DND-41 (cell line): ENCODE measurements around the gene KRT9.
"Not testable (repeated sequence)": the region's sequence is repeated elsewhere in the genome, so short reads cannot be mapped to it uniquely, and the experiment has no call there.

Experiments used
- ATAC-seq: fragments of 200-7000 bp; cut with Tn5 transposase; 3 replicates; pipeline ENCODE4 v1.9.1; 2021; ENCODE audit warnings: low read depth; ENCODE audit not compliant: insufficient read depth
- DNase-seq: peaks from one replicate; pipeline ENCODE4 v3.0.0-alpha.2; 2020
- H2AFZ ChIP-seq: 2 replicates; pipeline ENCODE4 v1.6.0; 2012; ENCODE audit warnings: low read depth, low read length
- H3K27ac ChIP-seq: 2 replicates; pipeline ENCODE4 v1.5.1; 2012; ENCODE audit warnings: low read length, inconsistent platforms
- H3K27me3 ChIP-seq: fragments of 200-600 bp; sonication (generic); 2 replicates; pipeline ENCODE4 v1.6.0; 2012; ENCODE audit warnings: low read length, mild to moderate bottlenecking, inconsistent platforms; ENCODE audit not compliant: insufficient read depth, poor library complexity
- H3K36me3 ChIP-seq: 2 replicates; pipeline ENCODE4 v1.5.1; 2012; ENCODE audit warnings: low read length, inconsistent platforms; ENCODE audit not compliant: insufficient read depth
- H3K4me1 ChIP-seq: 2 replicates; pipeline ENCODE4 v1.5.1; 2012; ENCODE audit warnings: mild to moderate bottlenecking, low read length; ENCODE audit not compliant: insufficient read depth
- H3K4me2 ChIP-seq: 2 replicates; pipeline ENCODE4 v1.6.0; 2012; ENCODE audit warnings: mild to moderate bottlenecking, moderate library complexity, low read length, inconsistent platforms; ENCODE audit not compliant: insufficient read depth
- H3K4me3 ChIP-seq, 2 experiments: fragments of 200-600 bp in 1 of 2; shearing (Covaris generic) in 1 of 2; 2 replicates each; pipeline ENCODE4 v1.5.1; 2012 to 2016; ENCODE audit warnings: inconsistent platforms in 2 of 2, low read length in 2 of 2, mild to moderate bottlenecking in 2 of 2, low read depth in 1 of 2, moderate library complexity in 1 of 2
- H3K79me2 ChIP-seq: 2 replicates; pipeline ENCODE4 v1.6.0; 2012; ENCODE audit warnings: low read length, inconsistent platforms; ENCODE audit not compliant: insufficient read depth
- H3K9ac ChIP-seq: 2 replicates; pipeline ENCODE4 v1.6.0; 2012; ENCODE audit warnings: low read depth, mild to moderate bottlenecking, inconsistent platforms, low read length, moderate library complexity
- H3K9me3 ChIP-seq: 2 replicates; pipeline ENCODE4 v1.5.1; 2012; ENCODE audit warnings: low read length, moderate library complexity, mild to moderate bottlenecking, inconsistent platforms; ENCODE audit not compliant: insufficient read depth, severe bottlenecking
- H4K20me1 ChIP-seq: 2 replicates; pipeline ENCODE4 v1.6.0; 2012; ENCODE audit warnings: low read length; ENCODE audit not compliant: insufficient read depth
- CTCF ChIP-seq: IDR thresholded peaks from 2 replicates; pipeline ENCODE4 v1.5.1; 2012; ENCODE audit warnings: borderline replicate concordance, low read length, moderate library complexity, mild to moderate bottlenecking; ENCODE audit not compliant: poor library complexity, severe bottlenecking; ENCODE audit errors: extremely low read depth
- EZH2 ChIP-seq: IDR thresholded peaks from 3 replicates; pipeline ENCODE4 v1.6.1; 2012; ENCODE audit warnings: borderline replicate concordance, low read depth, mild to moderate bottlenecking, moderate library complexity, low read length, inconsistent platforms; ENCODE audit not compliant: severe bottlenecking

The KRT9 gene

GRCh38 chr17:41588126-41588810, 16.4 kb upstream of the KRT9 start:
- H3K27me3 ChIP-seq, result peaks cover 4% of the 10 kb centered on the region
- TF ChIP-seq CTCF (no peak), EZH2 (no peak)
- H3K9me3 ChIP-seq, result no peaks in the 10 kb centered on the region
- no peaks in the 10 kb centered on the region for H3K36me3 ChIP-seq
- no peaks in the 10 kb centered on the region for H3K79me2 ChIP-seq
- no peak overlapping the region for H3K9ac ChIP-seq
- H3K4me1 ChIP-seq, result no peaks in the 10 kb centered on the region
- ATAC-seq (no peak), DNase-seq (no peak)
- no peak overlapping the region for H2AFZ ChIP-seq
- H3K4me2 ChIP-seq, result no peak overlapping the region
- H3K4me3 ChIP-seq, result no peak overlapping the region
- no peak overlapping the region for H3K27ac ChIP-seq
- H4K20me1 ChIP-seq, result no peaks in the 10 kb centered on the region

GRCh38 chr17:41586863-41587495, 15.1 kb upstream of the KRT9 start, which contains the start of gene KRT14:
KRT14 (minus strand) TSS chr17:41586895; CDS start chr17:41586834, 61 bp downstream.
- Histone ChIP-seq H3K27ac (no peak within 1 kb of the TSS), H3K27me3 (no peaks in the 10 kb centered on the region)
- ATAC-seq, result no peak

GRCh38 chr17:41585301-41586056, 13.6 kb upstream of the KRT9 start:
- peaks cover 2% of the 10 kb centered on the region for H3K27me3 ChIP-seq
- no peak overlapping the region for H2AFZ ChIP-seq
- H3K36me3 ChIP-seq, result no peaks in the 10 kb centered on the region
- H3K9ac ChIP-seq, result no peak overlapping the region
- H3K4me2 ChIP-seq, result no peak overlapping the region
- H3K4me3 ChIP-seq, result no peak overlapping the region
- no peak for TF ChIP-seq EZH2
- DNase-seq, result no peak
- no peaks in the 10 kb centered on the region for H3K79me2 ChIP-seq
- no peaks in the 10 kb centered on the region for H3K4me1 ChIP-seq
- H3K9me3 ChIP-seq, result no peaks in the 10 kb centered on the region
- 0 out of 2 replicates have a peak, but pooled peaks cover 3% of the 10 kb centered on the region for H4K20me1 ChIP-seq
- no peak overlapping the region for H3K27ac ChIP-seq
- ATAC-seq, result no peak

More at GRCh38 chr17:41586863-41587495, 15.1 kb upstream of the KRT9 start, which contains the start of gene KRT14:
- Histone ChIP-seq H3K9me3 (no peaks in the 10 kb centered on the region), H3K79me2 (no peaks in the 10 kb centered on the region), H3K36me3 (no peaks in the 10 kb centered on the region), H2AFZ (no peak within 1 kb of the TSS), H3K4me3 (no peak within 1 kb of the TSS), H3K4me1 (no peaks in the 10 kb centered on the region), H3K4me2 (no peak within 1 kb of the TSS), H4K20me1 (no peaks in the 10 kb centered on the region), H3K9ac (no peak within 1 kb of the TSS)
- no peak for DNase-seq
- no peak for TF ChIP-seq EZH2
- TF ChIP-seq CTCF, result no peak

- not testable (repeated sequence) for DNase-seq, H2AFZ ChIP-seq, H3K79me2 ChIP-seq, H3K27ac ChIP-seq, H4K20me1 ChIP-seq, H3K4me1 ChIP-seq, H3K4me3 ChIP-seq, H3K4me2 ChIP-seq, H3K36me3 ChIP-seq, ATAC-seq, H3K9me3 ChIP-seq, H3K27me3 ChIP-seq, H3K9ac ChIP-seq
Measured at GRCh38 chr17:41584331-41584927, 12.6 kb upstream of the KRT9 start.
